Coronary artery (tissue), 2 donors: ENCODE measurements around the gene RAB29.

Source experiments
- DNase-seq: peaks from one replicate; pipeline ENCODE4 v3.0.0-alpha.2; 2017; ENCODE audit warnings: low spot score
- H3K27ac ChIP-seq, 2 donors: fragments of 200-600 bp; sonication (generic); one replicate each; pipeline ENCODE4 v1.5.1; 2016 to 2019
- H3K4me3 ChIP-seq: fragments of 200-600 bp; sonication (generic); 2 replicates; pipeline ENCODE4 v1.5.1; 2016; ENCODE audit warnings: mild to moderate bottlenecking, moderate library complexity
- CTCF ChIP-seq: fragments of 200-600 bp; sonication (generic); IDR thresholded peaks from one replicate; pipeline ENCODE4 v1.5.1; 2019; ENCODE audit warnings: antibody characterized with exemption

Gene RAB29

GRCh38 chr1:205741681-205742080 is 33.6 kb downstream of the RAB29 start:
- no peak for DNase-seq
- no peak overlapping the region for H3K27ac ChIP-seq
- H3K4me3 ChIP-seq: no peak overlapping the region
- TF ChIP-seq CTCF: no peak

GRCh38 chr1:205739348-205740160 is 35.7 kb downstream of the RAB29 start:
- TF ChIP-seq CTCF: no peak
- Histone ChIP-seq H3K4me3 (no peak overlapping the region), H3K27ac (no peak overlapping the region)
- no peak for DNase-seq

DNA sequence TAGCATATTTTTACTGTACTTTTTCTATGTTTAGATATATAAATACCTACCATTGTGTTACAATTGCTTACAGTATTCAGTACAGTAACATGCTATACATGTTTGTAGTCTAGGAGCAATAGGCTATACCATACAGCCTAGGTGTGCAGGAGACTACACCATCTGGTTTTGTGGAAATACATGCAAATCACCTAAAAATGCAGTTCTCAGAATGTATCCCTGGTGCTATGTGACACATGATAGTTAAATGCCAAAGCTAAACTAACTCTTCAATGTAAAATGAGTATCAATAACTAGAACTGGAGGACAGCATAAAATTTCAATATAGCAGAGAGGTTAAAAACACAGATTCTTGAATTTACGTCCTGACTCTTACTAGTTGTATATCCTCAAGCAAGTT is 40.1 kb downstream of the RAB29 start:
- H3K4me3 ChIP-seq: no peak overlapping the region
- no peak for TF ChIP-seq CTCF
- no peak for DNase-seq
- H3K27ac ChIP-seq: no peak overlapping the region

DNA sequence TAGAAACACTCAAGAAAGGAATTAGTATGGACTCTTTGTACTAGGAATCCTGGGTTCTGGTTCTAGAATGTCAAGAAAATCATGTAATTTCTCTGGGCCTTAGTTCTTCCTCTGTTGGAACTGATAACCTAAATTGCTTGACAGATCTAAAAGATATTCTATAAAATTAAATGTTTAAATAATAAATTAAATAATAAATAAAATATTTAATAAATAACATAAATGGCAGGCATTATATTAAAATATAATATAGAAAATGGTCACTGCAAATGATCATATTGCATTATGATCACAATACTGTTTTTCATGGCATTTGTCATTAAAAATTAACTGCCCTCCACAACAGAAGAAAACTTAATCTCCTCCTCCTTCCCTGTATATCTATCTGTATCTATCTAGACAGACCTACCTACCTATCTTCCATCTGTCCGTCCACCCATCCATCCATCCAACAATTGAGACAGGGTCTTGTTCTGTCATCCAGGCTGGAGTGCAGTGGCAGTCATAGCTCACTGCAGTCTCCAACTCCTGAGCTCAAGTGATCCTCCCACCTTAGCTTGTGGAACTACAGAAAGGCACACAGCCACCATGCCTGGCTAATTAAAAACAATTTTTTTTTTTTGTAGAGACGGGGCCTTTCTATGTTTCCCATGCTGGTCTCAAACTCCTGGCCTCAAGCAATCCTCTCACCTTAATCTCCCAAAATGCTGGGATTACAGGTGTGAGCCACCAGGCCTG is 41.7 kb downstream of the RAB29 start:
- H3K27ac ChIP-seq: no peak overlapping the region
- no peak for TF ChIP-seq CTCF
- no peak for DNase-seq
- H3K4me3 ChIP-seq: no peak overlapping the region

- TF ChIP-seq CTCF: no peak
- no peak overlapping the region for H3K4me3 ChIP-seq
- no peak for DNase-seq
- no peak overlapping the region for H3K27ac ChIP-seq
Measured at GRCh38 chr1:205729945-205730610, 45.2 kb downstream of the RAB29 start.

GRCh38 chr1:205726619-205727125 is 48.6 kb downstream of the RAB29 start:
- TF ChIP-seq CTCF: no peak
- H3K27ac ChIP-seq: no peak overlapping the region
- H3K4me3 ChIP-seq: no peak overlapping the region
- DNase-seq: no peak
